ENCODE data around the gene CDIPT. TPM values are rescaled to one million over a fixed set of nuclear protein-coding genes. Genes with fewer than 3 reads are reported as not detected.
A peak's percentile ranks its signal among the peaks of the same experiment; 100 is the strongest.

CDIPT gene
- total RNA-seq, 1 donor from 2014 or later: 49.7 TPM

- H3K9me3 Mint-ChIP-seq: no peaks in the 10 kb centered on the region
- TF ChIP-seq CTCF (IDR thresholded peaks at IDR 0.05; ENCODE audit: unreplicated experiment): no peak
- H3K27me3 Mint-ChIP-seq (ENCODE audit: low read depth): no peaks in the 10 kb centered on the region
- peaks cover 1% of the 10 kb centered on the region for H3K36me3 Mint-ChIP-seq
- peak overlapping the region; percentile 80 for H3K4me3 Mint-ChIP-seq
- peak overlapping the region; percentile 99 for H3K27ac Mint-ChIP-seq
- H3K4me1 Mint-ChIP-seq: peaks cover 66% of the 10 kb centered on the region
- DNase-seq (ENCODE audit: low spot score in 2 of 2, unreplicated experiment in 2 of 2): no peak
Observed at GRCh38 chr16:29810699-29811169, 52.3 kb downstream of the CDIPT start.

GRCh38 chr16:29809850-29810698 lies 53.0 kb downstream of the CDIPT start:
- Mint-ChIP-seq H3K27ac (peak overlapping the region; percentile 99), H3K36me3 (peaks cover 1% of the 10 kb centered on the region), H3K4me3 (peak overlapping the region; percentile 80), H3K4me1 (peaks cover 64% of the 10 kb centered on the region), H3K27me3 (ENCODE audit: low read depth) (no peaks in the 10 kb centered on the region), H3K9me3 (no peaks in the 10 kb centered on the region)
- TF ChIP-seq CTCF (IDR thresholded peaks at IDR 0.05; ENCODE audit: unreplicated experiment): no peak
- DNase-seq (ENCODE audit: low spot score in 2 of 2, unreplicated experiment in 2 of 2): no peak

- H3K27me3 Mint-ChIP-seq (ENCODE audit: low read depth): no peaks in the 10 kb centered on the region
- TF ChIP-seq CTCF (IDR thresholded peaks at IDR 0.05; ENCODE audit: unreplicated experiment): no peak
- DNase-seq (ENCODE audit: low spot score in 2 of 2, unreplicated experiment in 2 of 2): no peak
- H3K4me1 Mint-ChIP-seq: peaks cover 64% of the 10 kb centered on the region
- peak overlapping the region; percentile 79 for H3K4me3 Mint-ChIP-seq
- H3K27ac Mint-ChIP-seq: peak overlapping the region; percentile 94
- H3K36me3 Mint-ChIP-seq: peaks cover 1% of the 10 kb centered on the region
- H3K9me3 Mint-ChIP-seq: no peaks in the 10 kb centered on the region
Observed at GRCh38 chr16:29809031-29809747, 53.8 kb downstream of the CDIPT start.

Other genes starting within 250 kb of the CDIPT start
- gene SPN, start 200.0 kb downstream of the CDIPT start, total RNA-seq: 0.38 to 0.63 TPM (median 0.57 TPM) in 3 replicates
- gene QPRT, start 184.0 kb downstream of the CDIPT start, total RNA-seq: 326 to 330 TPM (median 328 TPM) in 3 replicates
- not detected in 3 replicates for gene C16orf54, start 117.2 kb downstream of the CDIPT start, total RNA-seq
- 0.11 to 0.20 TPM (median 0.20 TPM) in 3 replicates for gene ZG16, start 85.0 kb downstream of the CDIPT start, total RNA-seq
- gene KIF22, start 72.5 kb downstream of the CDIPT start, total RNA-seq: 72.6 to 78.3 TPM (median 76.9 TPM) in 3 replicates
- gene MAZ, start 56.7 kb downstream of the CDIPT start, total RNA-seq: 345 to 360 TPM (median 349 TPM) in 3 replicates
- gene PRRT2, start 51.0 kb downstream of the CDIPT start, total RNA-seq: 24.6 to 25.5 TPM (median 24.7 TPM) in 3 replicates
- gene PAGR1, start 47.1 kb downstream of the CDIPT start, total RNA-seq: 42.3 to 43.8 TPM (median 43.2 TPM) in 3 replicates
- 13.1 to 14.4 TPM (median 13.1 TPM) in 3 replicates for gene MVP, start 42.8 kb downstream of the CDIPT start, total RNA-seq
- 28.8 to 30.4 TPM (median 29.1 TPM) in 3 replicates for gene SEZ6L2, start 36.3 kb upstream of the CDIPT start, total RNA-seq
- gene ASPHD1, start 37.3 kb upstream of the CDIPT start, total RNA-seq: 13.6 to 14.6 TPM (median 14.2 TPM) in 3 replicates
- 26.4 to 30.6 TPM (median 30.5 TPM) in 3 replicates for gene KCTD13, start 63.0 kb upstream of the CDIPT start, total RNA-seq
- gene TMEM219, start 98.9 kb upstream of the CDIPT start, total RNA-seq: 85.9 to 93.0 TPM (median 87.5 TPM) in 3 replicates
- 47.3 to 51.3 TPM (median 48.3 TPM) in 3 replicates for gene TAOK2, start 110.6 kb upstream of the CDIPT start, total RNA-seq
- gene HIRIP3, start 132.4 kb upstream of the CDIPT start, total RNA-seq: 8.6 to 10.9 TPM (median 9.7 TPM) in 3 replicates
- 60.2 to 62.9 TPM (median 62.0 TPM) in 3 replicates for gene INO80E, start 133.0 kb upstream of the CDIPT start, total RNA-seq
- 5.3 to 6.4 TPM (median 5.7 TPM) in 3 replicates for gene DOC2A, start 147.8 kb upstream of the CDIPT start, total RNA-seq
- gene C16orf92, start 160.0 kb upstream of the CDIPT start, total RNA-seq: not detected in 3 replicates
- 0.55 to 1.1 TPM (median 0.72 TPM) in 3 replicates for gene TLCD3B, start 168.0 kb upstream of the CDIPT start, total RNA-seq
- gene ALDOA, start 202.5 kb upstream of the CDIPT start, total RNA-seq: 613 to 624 TPM (median 618 TPM) in 3 replicates
- gene PPP4C, start 212.8 kb upstream of the CDIPT start, total RNA-seq: 102 to 107 TPM (median 105 TPM) in 3 replicates
- gene TBX6, start 228.7 kb upstream of the CDIPT start, total RNA-seq: 2.3 to 2.7 TPM (median 2.4 TPM) in 3 replicates
- gene YPEL3, start 233.0 kb upstream of the CDIPT start, total RNA-seq: 34.5 to 45.0 TPM (median 36.9 TPM) in 3 replicates

All from mesothelial cell of epicardium (in vitro differentiated cells).